H1 (cell line): ENCODE results near the gene SFRP2. TPM values are rescaled to one million over a fixed set of nuclear protein-coding genes. Genes with fewer than 3 reads are reported as not detected.
A peak's percentile ranks its signal among the peaks of the same experiment; 100 is the strongest.

ENCODE experiments used
- ASH2L ChIP-seq: fragments of 200-600, 300-600 bp; sonication (generic); IDR thresholded peaks from one replicate; pipeline ENCODE4 v1.7.1; 2017; ENCODE audit warnings: low read length
- BACH1 ChIP-seq: IDR thresholded peaks from 2 replicates; pipeline ENCODE4 v1.6.1; 2012; ENCODE audit warnings: low read length, improper control_type of control experiment
- BCL11A ChIP-seq, 2 experiments: IDR thresholded peaks; one replicate each; pipeline ENCODE4 v1.6.1; 2011; ENCODE audit warnings: low read depth in 2 of 2, low read length in 2 of 2, mild to moderate bottlenecking in 2 of 2
- CBX5 ChIP-seq: fragments of 300-800, 300-1000 bp; sonication (generic); IDR thresholded peaks from 2 replicates; pipeline ENCODE4 v1.7.1; 2016; ENCODE audit warnings: antibody characterized with exemption, low read length, low read depth
- CBX8 ChIP-seq: fragments of 300-800, 300-1000 bp; sonication (generic); IDR thresholded peaks from 2 replicates; pipeline ENCODE4 v1.7.1; 2016; ENCODE audit warnings: low read depth, low read length, borderline replicate concordance
- CHD1 ChIP-seq: IDR thresholded peaks from 2 replicates; pipeline ENCODE4 v1.6.1; 2012; ENCODE audit warnings: low read depth, low read length, improper control_type of control experiment
- CREB1 ChIP-seq: IDR thresholded peaks from 2 replicates; pipeline ENCODE4 v1.6.1; 2012; ENCODE audit warnings: inconsistent platforms
- CTCF ChIP-seq, 3 experiments: IDR thresholded peaks; 1 replicate in 2 of 3; 2 replicates in 1 of 3; pipeline versions ENCODE4 v1.5.1 to v1.6.1; 2011; ENCODE audit warnings: low read length in 3 of 3, mild to moderate bottlenecking in 3 of 3, inconsistent platforms in 2 of 3, low read depth in 1 of 3, moderate library complexity in 1 of 3; ENCODE audit not compliant: insufficient read depth in 1 of 3; ENCODE audit errors: control extremely low read depth in 1 of 3
- EP300 ChIP-seq, 2 experiments: IDR thresholded peaks; 1 replicate in 1 of 2; 2 replicates in 1 of 2; pipeline ENCODE4 v1.6.1; 2011 to 2012; ENCODE audit warnings: low read depth in 2 of 2, low read length in 2 of 2, mild to moderate bottlenecking in 2 of 2, borderline replicate concordance in 1 of 2, inconsistent platforms in 1 of 2, moderate library complexity in 1 of 2
- HDAC6 ChIP-seq: IDR thresholded peaks from one replicate; pipeline ENCODE4 v1.7.1; 2012; ENCODE audit warnings: low read depth, mild to moderate bottlenecking, inconsistent platforms, low read length, moderate library complexity
- JUND ChIP-seq: IDR thresholded peaks from 2 replicates; pipeline ENCODE4 v1.6.1; 2011; ENCODE audit warnings: mild to moderate bottlenecking, improper control_type of control experiment, low read length
- KDM4A ChIP-seq: IDR thresholded peaks from one replicate; pipeline ENCODE4 v1.7.1; 2012; ENCODE audit warnings: low read depth, mild to moderate bottlenecking, moderate library complexity, low read length, inconsistent platforms; ENCODE audit not compliant: severe bottlenecking
- MAFK ChIP-seq: IDR thresholded peaks from 2 replicates; pipeline ENCODE4 v1.6.1; 2012; ENCODE audit warnings: low read depth, mild to moderate bottlenecking, improper control_type of control experiment, low read length
- POLR2A ChIP-seq, 2 experiments: IDR thresholded peaks; 1 replicate in 1 of 2; 2 replicates in 1 of 2; pipeline ENCODE4 v1.6.1; 2011; ENCODE audit warnings: low read depth in 2 of 2, low read length in 2 of 2, mild to moderate bottlenecking in 2 of 2; ENCODE audit errors: control extremely low read depth in 1 of 2
- RAD21 ChIP-seq, 2 experiments: IDR thresholded peaks in 1 of 2; conservative IDR thresholded peaks in 1 of 2; 2 replicates each; pipeline ENCODE4 v1.6.1; 2011; ENCODE audit warnings: low read depth in 2 of 2, low read length in 2 of 2, improper control_type of control experiment in 1 of 2, inconsistent platforms in 1 of 2, mild to moderate bottlenecking in 1 of 2, moderate library complexity in 1 of 2
- RNF2 ChIP-seq: fragments of 200-900, 300-1000 bp; sonication (generic); IDR thresholded peaks from 2 replicates; pipeline ENCODE4 v1.7.1; 2016; ENCODE audit warnings: borderline replicate concordance, low read depth, mild to moderate bottlenecking, antibody characterized with exemption, low read length; ENCODE audit not compliant: poor library complexity, severe bottlenecking; ENCODE audit errors: missing control alignments
- SUZ12 ChIP-seq: fragments of 200-600 bp; sonication (generic); IDR thresholded peaks from 2 replicates; pipeline ENCODE4 v1.6.1; 2012; ENCODE audit warnings: mild to moderate bottlenecking, inconsistent platforms, low read length, moderate library complexity, mixed read lengths
- TAF1 ChIP-seq: IDR thresholded peaks from 2 replicates; pipeline ENCODE4 v1.6.1; 2011; ENCODE audit warnings: mild to moderate bottlenecking, low read depth, low read length
- TBP ChIP-seq: IDR thresholded peaks from 2 replicates; pipeline ENCODE4 v1.6.1; 2011; ENCODE audit warnings: low read depth, low read length, improper control_type of control experiment
- YY1 ChIP-seq: IDR thresholded peaks from 2 replicates; pipeline ENCODE4 v1.6.1; 2011; ENCODE audit warnings: low read depth, mild to moderate bottlenecking, low read length
- polyA plus RNA-seq, 7 experiments: library from polyadenylated mRNA; depleted of rRNA in 3 of 7; stranded (reverse) in 5 of 7; unstranded in 2 of 7; fragments of >200 nt in 5 of 7; fragments of 200-250 nt in 2 of 7; gene quantifications; 1 replicate in 5 of 7; 2 replicates in 1 of 7; 4 replicates in 1 of 7; pipeline versions ENCODE4 v1.2.1 to v1.2.3, GENCODE V29; 2011 to 2013; ENCODE audit warnings: missing spikeins in 2 of 7, mixed read lengths in 2 of 7
- total RNA-seq: library from RNA; stranded (reverse); fragmentation: NEBNext Ultra II Directional; extraction: Animal tissue kit (Norgen Biotek cat#: 25700); gene quantifications from 2 replicates; pipeline ENCODE4 v1.2.1, GENCODE V29; 2021

The SFRP2 gene
- total and polyA plus RNA-seq, 2 of the 8 experiments (the other 6 are each of a cell fraction or from before 2014, with no cell fraction given): 108 to 342 TPM

GRCh38 chr4:153790962-153791551 is 2.2 kb upstream of the SFRP2 start (continued):
- TF ChIP-seq RAD21 (IDR thresholded peaks at IDR 0.05 in 1 of 2, conservative IDR thresholded peaks at IDR 0.05 in 1 of 2; ENCODE audit: low read depth in 2 of 2, low read length in 2 of 2): peak; percentile 45 to 59
- no peak for TF ChIP-seq BCL11A (IDR thresholded peaks at IDR 0.05; ENCODE audit: low read depth in 2 of 2, low read length in 2 of 2)
- peak; percentile 35 for TF ChIP-seq RNF2
- no peak for TF ChIP-seq CHD1
- TF ChIP-seq EP300 (IDR thresholded peaks at IDR 0.05; ENCODE audit: borderline replicate concordance in 1 of 2, low read depth in 2 of 2, low read length in 2 of 2): peak in 1 of 2 experiments; percentile 26; a peak in 1 of 3 replicates
- no peak for TF ChIP-seq HDAC6
- peak; percentile 23 for TF ChIP-seq ASH2L
- no peak for TF ChIP-seq CREB1
- no peak for TF ChIP-seq SUZ12
- TF ChIP-seq TBP: peak; percentile 70; the same call in 1 of the 2 replicates
- TF ChIP-seq KDM4A: peak; percentile 52
- no peak for TF ChIP-seq BACH1
- TF ChIP-seq CTCF (IDR thresholded peaks at IDR 0.05; ENCODE audit: control extremely low read depth in 1 of 3, insufficient read depth in 1 of 3, low read depth in 1 of 3, low read length in 3 of 3): peak in 2 of 3 experiments; percentile 41 to 54; a peak in 3 of 4 replicates
- TF ChIP-seq POLR2A (IDR thresholded peaks at IDR 0.05; ENCODE audit: control extremely low read depth in 1 of 2, low read depth in 2 of 2, low read length in 2 of 2): peak in 1 of 2 experiments; percentile 66; a peak in 2 of 3 replicates
- no peak for TF ChIP-seq CBX5
- peak; percentile 16; the same call in 1 of the 2 replicates for TF ChIP-seq YY1
- TF ChIP-seq CBX8: no peak
- TF ChIP-seq TAF1: no peak; the same call in none of the 2 replicates
- no peak for TF ChIP-seq JUND
- no peak for TF ChIP-seq MAFK
